Lung (tissue), 12 donors: ENCODE results near the gene GPATCH1. TPM values are rescaled to one million over a fixed set of nuclear protein-coding genes. Genes with fewer than 3 reads are reported as not detected.

Experiments used
- ATAC-seq: fragments of 200-7000 bp; cut with Tn5 transposase; one replicate; pipeline ENCODE4 v1.9.1; 2020; ENCODE audit warnings: moderate number of reproducible peaks; ENCODE audit not compliant: insufficient read depth, low FRiP score
- DNase-seq, 3 donors: peaks; one replicate each; pipeline ENCODE4 v3.0.0-alpha.2; 2013 to 2017
- H3K27ac ChIP-seq, 2 donors: one replicate each; pipeline ENCODE4 v1.5.1; 2013; ENCODE audit warnings: mild to moderate bottlenecking in 2 of 2, moderate library complexity in 2 of 2, control low read depth in 1 of 2, inconsistent platforms in 1 of 2, low read depth in 1 of 2, low read length in 1 of 2
- H3K27me3 ChIP-seq, 3 donors: one replicate each; pipeline ENCODE4 v1.5.1; 2013; ENCODE audit warnings: low read length in 2 of 3; ENCODE audit not compliant: control insufficient read depth in 3 of 3, insufficient read depth in 3 of 3
- H3K36me3 ChIP-seq, 4 donors: one replicate each; pipeline ENCODE4 v1.5.1; 2013; ENCODE audit warnings: low read length in 4 of 4, mild to moderate bottlenecking in 1 of 4, moderate library complexity in 1 of 4; ENCODE audit not compliant: control insufficient read depth in 4 of 4, insufficient read depth in 4 of 4
- H3K4me1 ChIP-seq, 5 donors: one replicate each; pipeline ENCODE4 v1.5.1; 2013; ENCODE audit warnings: low read length in 5 of 5, mild to moderate bottlenecking in 2 of 5, moderate library complexity in 1 of 5; ENCODE audit not compliant: control insufficient read depth in 5 of 5, insufficient read depth in 5 of 5
- H3K4me3 ChIP-seq: one replicate; pipeline ENCODE4 v1.5.1; 2013; ENCODE audit warnings: mild to moderate bottlenecking, control low read depth, moderate library complexity
- H3K9ac ChIP-seq, 2 donors: one replicate each; pipeline ENCODE4 v1.5.1; 2013; ENCODE audit warnings: low read length in 2 of 2, control low read depth in 1 of 2; ENCODE audit not compliant: insufficient read depth in 1 of 2
- H3K9me3 ChIP-seq, 4 donors: one replicate each; pipeline ENCODE4 v1.5.1; 2013; ENCODE audit warnings: low read length in 3 of 4, mild to moderate bottlenecking in 1 of 4, moderate library complexity in 1 of 4; ENCODE audit not compliant: control insufficient read depth in 4 of 4, insufficient read depth in 3 of 4
- WGBS, 2 donors: extraction: QIAGEN DNeasy Blood & Tissue Kit; methylation state at CpG; one replicate each; pipeline ENCODE4 v1.1.7; 2013; 5-methylcytosine and 5-hydroxymethylcytosine counted together
- polyA plus RNA-seq, 2 donors: library from polyadenylated mRNA; stranded (reverse); fragments of 200-250 nt; gene quantifications; one replicate each; pipeline ENCODE4 v1.2.1, GENCODE V29; 2013
- total RNA-seq, 2 donors: library from RNA; depleted of rRNA in 1 of 2; stranded (reverse); fragments of >200 nt in 1 of 2; gene quantifications; one replicate each; pipeline ENCODE4 v1.2.1, GENCODE V29; 2014 to 2021
- TF ChIP-seq, protein P1 (sequence below): IDR thresholded peaks from 2 replicates; pipeline ENCODE4 v1.5.1; 2012; ENCODE audit warnings: mild to moderate bottlenecking; ENCODE audit errors: control extremely low read depth, extremely low read depth
- donor health status: control.
- donor health status: control.
- donor health status: Bipolar disorder and iron deficiency.
- donor health status: healthy.
- donor health status: DM: yes; HTN: yes; CAD: no.

The GPATCH1 gene
- total and polyA plus RNA-seq, 4 donors, result 3.8 to 12.3 (median 6.0) TPM

DNA sequence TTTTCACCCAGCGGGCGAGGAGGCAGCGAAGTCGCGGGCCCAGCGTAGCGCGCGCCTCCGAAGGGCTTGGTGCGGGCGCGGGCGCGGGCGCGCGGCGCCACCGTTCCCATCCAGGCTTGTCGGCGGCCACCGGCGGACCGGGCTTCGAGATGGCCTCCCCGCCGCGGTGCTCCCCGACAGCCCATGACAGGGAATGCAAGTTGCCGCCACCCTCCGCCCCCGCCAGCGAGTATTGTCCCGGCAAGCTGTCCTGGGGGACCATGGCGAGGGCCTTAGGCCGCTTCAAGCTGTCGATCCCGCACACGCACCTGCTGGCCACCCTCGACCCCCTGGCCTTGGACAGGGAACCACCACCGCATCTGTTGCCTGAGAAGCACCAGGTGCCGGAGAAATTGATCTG is 51.0 kb downstream of the GPATCH1 start, which contains the start of gene WDR88:
Gene WDR88 (plus strand): TSS at position 94 of the 400 bp plus-strand sequence. CDS start 56 bp downstream, at position 150.
- Histone ChIP-seq H3K9ac (no peak within 1 kb of the TSS), H3K27ac (no peak within 1 kb of the TSS), H3K27me3 (peaks cover 0 to 12% (median 0%) of the 10 kb centered on the region in 3 donors), H3K9me3 (peaks cover 0 to 3% (median 0%) of the 10 kb centered on the region in 4 donors), H3K4me3 (no peak within 1 kb of the TSS), H3K4me1 (no peaks in the 10 kb centered on the region), H3K36me3 (peaks cover 0 to 16% (median 8%) of the 10 kb centered on the region in 4 donors)
- WGBS, 2 donors, result 83 to 93% methylated on average over 43 of the region's 43 CpGs
- TF ChIP-seq, protein P1, sequence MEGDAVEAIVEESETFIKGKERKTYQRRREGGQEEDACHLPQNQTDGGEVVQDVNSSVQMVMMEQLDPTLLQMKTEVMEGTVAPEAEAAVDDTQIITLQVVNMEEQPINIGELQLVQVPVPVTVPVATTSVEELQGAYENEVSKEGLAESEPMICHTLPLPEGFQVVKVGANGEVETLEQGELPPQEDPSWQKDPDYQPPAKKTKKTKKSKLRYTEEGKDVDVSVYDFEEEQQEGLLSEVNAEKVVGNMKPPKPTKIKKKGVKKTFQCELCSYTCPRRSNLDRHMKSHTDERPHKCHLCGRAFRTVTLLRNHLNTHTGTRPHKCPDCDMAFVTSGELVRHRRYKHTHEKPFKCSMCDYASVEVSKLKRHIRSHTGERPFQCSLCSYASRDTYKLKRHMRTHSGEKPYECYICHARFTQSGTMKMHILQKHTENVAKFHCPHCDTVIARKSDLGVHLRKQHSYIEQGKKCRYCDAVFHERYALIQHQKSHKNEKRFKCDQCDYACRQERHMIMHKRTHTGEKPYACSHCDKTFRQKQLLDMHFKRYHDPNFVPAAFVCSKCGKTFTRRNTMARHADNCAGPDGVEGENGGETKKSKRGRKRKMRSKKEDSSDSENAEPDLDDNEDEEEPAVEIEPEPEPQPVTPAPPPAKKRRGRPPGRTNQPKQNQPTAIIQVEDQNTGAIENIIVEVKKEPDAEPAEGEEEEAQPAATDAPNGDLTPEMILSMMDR, result no peak
- no peak for ATAC-seq
- DNase-seq, result no peak

DNA sequence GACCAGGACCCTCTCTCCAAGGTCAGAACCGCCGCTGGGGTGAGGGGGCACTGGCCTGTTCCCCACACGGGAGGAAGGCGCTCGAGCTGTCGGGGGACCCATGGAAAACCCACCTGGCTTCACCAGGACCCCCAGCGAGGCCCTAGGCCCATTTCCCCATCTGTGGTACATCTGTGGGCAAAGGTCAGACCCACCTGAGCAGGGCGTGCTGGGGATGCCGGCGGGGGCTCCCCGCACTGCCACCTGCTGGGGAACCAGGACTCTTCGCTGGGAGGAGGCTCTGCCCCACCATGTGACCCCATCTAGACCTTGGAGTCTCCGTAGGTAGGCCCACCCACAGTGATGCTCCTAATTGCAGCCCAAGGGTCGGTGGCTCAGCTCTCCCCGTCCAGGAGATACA is 51.4 kb downstream of the GPATCH1 start:
- no peak for ATAC-seq
- WGBS, 2 donors, result 84 to 88% methylated on average over 13 to 15 of the region's 15 CpGs
- no peak overlapping the region for H3K27ac ChIP-seq
- peaks cover 0 to 12% (median 0%) of the 10 kb centered on the region in 3 donors for H3K27me3 ChIP-seq
- H3K36me3 ChIP-seq, result peaks cover 0 to 15% (median 8%) of the 10 kb centered on the region in 4 donors
- TF ChIP-seq, protein P1, result no peak
- no peak overlapping the region for H3K9ac ChIP-seq
- H3K9me3 ChIP-seq, result peaks cover 0 to 3% (median 0%) of the 10 kb centered on the region in 4 donors
- DNase-seq, result no peak
- H3K4me3 ChIP-seq, result no peak overlapping the region
- no peaks in the 10 kb centered on the region for H3K4me1 ChIP-seq

DNA sequence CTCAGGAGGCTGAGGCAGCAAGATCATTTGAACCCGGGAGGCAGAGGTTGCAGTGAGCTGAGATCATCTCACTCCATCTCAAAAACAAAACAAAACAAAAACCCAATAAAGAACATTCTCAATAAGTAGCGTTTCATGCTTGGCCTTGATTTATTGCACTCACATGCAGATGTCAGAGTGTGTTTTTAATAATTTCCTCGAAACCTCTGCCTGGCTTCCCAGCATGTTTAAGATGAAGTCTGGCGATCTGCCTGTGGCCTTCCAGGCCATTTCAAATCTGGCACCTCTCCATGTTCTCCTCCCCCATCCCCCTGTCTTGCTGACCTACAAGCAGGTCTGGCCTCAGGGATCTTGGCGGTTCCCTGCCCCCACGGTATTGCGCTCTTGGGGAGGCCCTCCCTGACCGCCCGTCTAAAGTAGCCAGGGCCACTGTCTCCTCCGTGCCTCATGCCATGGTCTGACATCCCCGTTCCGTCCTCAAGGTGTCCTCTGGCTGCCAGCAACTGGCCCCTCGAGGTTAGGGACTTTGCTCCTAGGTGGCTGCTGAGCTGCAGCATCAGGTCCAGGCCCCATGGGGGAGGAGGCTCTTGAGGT is 52.6 kb downstream of the GPATCH1 start:
- TF ChIP-seq, protein P1, result no peak
- Histone ChIP-seq H3K9ac (no peak overlapping the region), H3K9me3 (peaks cover 0 to 3% (median 0%) of the 10 kb centered on the region in 4 donors), H3K36me3 (peaks cover 0 to 12% (median 7%) of the 10 kb centered on the region in 4 donors), H3K27ac (no peak overlapping the region), H3K4me3 (no peak overlapping the region), H3K4me1 (no peaks in the 10 kb centered on the region), H3K27me3 (peaks cover 0 to 12% (median 0%) of the 10 kb centered on the region in 3 donors)
- 46 to 51% methylated on average over 13 of the region's 13 CpGs for WGBS, 2 donors
- DNase-seq (peak in 1 of 3 donors; percentile 31), ATAC-seq (no peak)
